ENCODE measurements around the gene DRD5. TPM values are rescaled to one million over a fixed set of nuclear protein-coding genes. Genes with fewer than 3 reads are reported as not detected.
"Not testable (repeated sequence)": the region's sequence is repeated elsewhere in the genome, so short reads cannot be mapped to it uniquely, and the experiment has no call there.

Gene DRD5
- total RNA-seq (2014; rRNA removed; shearing (Covaris generic)): not detected in 2 replicates

GRCh38 chr4:9781343-9782135 is at the start of gene DRD5:
Gene DRD5 (plus strand): TSS chr4:9781634. CDS start chr4:9782030, 396 bp downstream.
- no peak for DNase-seq (ENCODE audit: low read depth)

- DNase-seq (ENCODE audit: low read depth): not testable (repeated sequence)
Measured at GRCh38 chr4:9732256-9732655, 49.2 kb upstream of the DRD5 start.

- DNase-seq (ENCODE audit: low read depth): no peak
Measured at GRCh38 chr4:9735515-9735914, 45.9 kb upstream of the DRD5 start.

- DNase-seq (ENCODE audit: low read depth): not testable (repeated sequence)
Measured at GRCh38 chr4:9737280-9737679, 44.2 kb upstream of the DRD5 start.

- DNase-seq (ENCODE audit: low read depth): not testable (repeated sequence)
Measured at GRCh38 chr4:9743789-9744188, 37.6 kb upstream of the DRD5 start.

GRCh38 chr4:9745782-9746181 is 35.7 kb upstream of the DRD5 start:
- DNase-seq (ENCODE audit: low read depth): no peak

- DNase-seq (ENCODE audit: low read depth): no peak
Measured at GRCh38 chr4:9758641-9759317, 22.7 kb upstream of the DRD5 start.

- peak; percentile 63 for DNase-seq (ENCODE audit: low read depth)
Measured at GRCh38 chr4:9762823-9763475, 18.5 kb upstream of the DRD5 start.

- no peak for DNase-seq (ENCODE audit: low read depth)
Measured at GRCh38 chr4:9764155-9764696, 17.2 kb upstream of the DRD5 start.

GRCh38 chr4:9765091-9765490 is 16.3 kb upstream of the DRD5 start:
- peak; percentile 7 for DNase-seq (ENCODE audit: low read depth)

- DNase-seq (ENCODE audit: low read depth): no peak
Measured at GRCh38 chr4:9769321-9769720, 12.1 kb upstream of the DRD5 start.

- DNase-seq (ENCODE audit: low read depth): no peak
Measured at GRCh38 chr4:9771034-9771433, 10.4 kb upstream of the DRD5 start.

GRCh38 chr4:9773471-9773870 is 8.0 kb upstream of the DRD5 start:
- DNase-seq (ENCODE audit: low read depth): no peak

- no peak for DNase-seq (ENCODE audit: low read depth)
Measured at GRCh38 chr4:9782136-9782436, 652 bp downstream of the DRD5 start.

- not testable (repeated sequence) for DNase-seq (ENCODE audit: low read depth)
Measured at GRCh38 chr4:9785891-9786290, 4.5 kb downstream of the DRD5 start.

GRCh38 chr4:9792381-9792780 is 10.9 kb downstream of the DRD5 start:
- no peak for DNase-seq (ENCODE audit: low read depth)

- DNase-seq (ENCODE audit: low read depth): not testable (repeated sequence)
Measured at GRCh38 chr4:9796641-9797040, 15.2 kb downstream of the DRD5 start.

- DNase-seq (ENCODE audit: low read depth): no peak
Measured at GRCh38 chr4:9800848-9801247, 19.4 kb downstream of the DRD5 start.

GRCh38 chr4:9804918-9805317 is 23.5 kb downstream of the DRD5 start:
- DNase-seq (ENCODE audit: low read depth): no peak

- no peak for DNase-seq (ENCODE audit: low read depth)
Measured at GRCh38 chr4:9808077-9808476, 26.6 kb downstream of the DRD5 start.

- DNase-seq (ENCODE audit: low read depth): no peak
Measured at GRCh38 chr4:9811806-9812205, 30.4 kb downstream of the DRD5 start.

- DNase-seq (ENCODE audit: low read depth): no peak
Measured at GRCh38 chr4:9812501-9813340, 31.3 kb downstream of the DRD5 start.

Measured in M059J (cell line).